OCI-LY1 (cell line): ENCODE measurements around the gene SLC26A8.

Experiments used
- H2AFZ ChIP-seq: fragments of 200-600 bp; sonication (generic), shearing (Covaris generic); 2 replicates; pipeline ENCODE4 v1.6.0; 2014; ENCODE audit warnings: antibody characterized with exemption, mild to moderate bottlenecking, low read length
- H3F3A ChIP-seq: fragments of 200-600 bp; sonication (generic), shearing (Covaris generic); 2 replicates; pipeline ENCODE4 v1.6.0; 2014; ENCODE audit warnings: mild to moderate bottlenecking, antibody characterized with exemption, low read length, moderate library complexity; ENCODE audit not compliant: insufficient read depth
- H3K27ac ChIP-seq: fragments of 200-600 bp; sonication (generic); 2 replicates; pipeline ENCODE4 v1.5.1; 2014; ENCODE audit warnings: low read length, mixed run types, mild to moderate bottlenecking, low read depth; ENCODE audit not compliant: poor library complexity, severe bottlenecking
- H3K27me3 ChIP-seq: fragments of 200-600 bp; sonication (generic); 2 replicates; pipeline ENCODE4 v1.6.0; 2014; ENCODE audit warnings: antibody characterized with exemption, mild to moderate bottlenecking, low read length, moderate library complexity; ENCODE audit not compliant: insufficient read depth
- H3K36me3 ChIP-seq: fragments of 200-600 bp; sonication (generic); 2 replicates; pipeline ENCODE4 v1.6.1; 2014; ENCODE audit warnings: mild to moderate bottlenecking, antibody characterized with exemption, low read length, moderate library complexity, mixed read lengths; ENCODE audit not compliant: insufficient read depth
- H3K4me1 ChIP-seq: fragments of 200-600 bp; sonication (generic); 2 replicates; pipeline ENCODE4 v1.5.1; 2014; ENCODE audit warnings: mild to moderate bottlenecking, low read length, moderate library complexity; ENCODE audit not compliant: insufficient read depth, severe bottlenecking
- H3K4me2 ChIP-seq: fragments of 200-600 bp; sonication (generic), shearing (Covaris generic); 2 replicates; pipeline ENCODE4 v1.6.1; 2014; ENCODE audit warnings: low read length
- H3K4me3 ChIP-seq: fragments of 200-600 bp; sonication (generic); 2 replicates; pipeline ENCODE4 v1.5.1; 2014; ENCODE audit warnings: low read length, low read depth, mild to moderate bottlenecking, mixed read lengths; ENCODE audit not compliant: poor library complexity, severe bottlenecking
- H3K79me2 ChIP-seq: fragments of 200-600 bp; shearing (Covaris generic); 2 replicates; pipeline ENCODE4 v1.6.1; 2016; ENCODE audit warnings: mixed run types, low read length, mixed read lengths; ENCODE audit not compliant: insufficient read depth
- H3K9ac ChIP-seq: fragments of 200-600 bp; sonication (generic), shearing (Covaris generic); 2 replicates; pipeline ENCODE4 v1.6.1; 2014; ENCODE audit warnings: mild to moderate bottlenecking, low read length, mixed read lengths
- H3K9me2 ChIP-seq: fragments of 200-600 bp; sonication (generic), shearing (Covaris generic); 2 replicates; pipeline ENCODE4 v1.6.1; 2014; ENCODE audit warnings: low read depth, mild to moderate bottlenecking, low read length, mixed read lengths
- H3K9me3 ChIP-seq: fragments of 200-600 bp; shearing (Covaris generic); 2 replicates; pipeline ENCODE4 v1.6.1; 2014; ENCODE audit warnings: low read length, mixed read lengths
- H4K20me1 ChIP-seq: fragments of 200-600 bp; sonication (generic), shearing (Covaris generic); 2 replicates; pipeline ENCODE4 v1.6.0; 2016; ENCODE audit warnings: mild to moderate bottlenecking, low read length; ENCODE audit not compliant: insufficient read depth
- CTCF ChIP-seq: fragments of 200-600 bp; sonication (generic), shearing (Covaris generic); IDR thresholded peaks from 2 replicates; pipeline ENCODE4 v1.5.1; 2017; ENCODE audit warnings: mild to moderate bottlenecking, antibody characterized with exemption, low read length, moderate library complexity, mixed read lengths
- EZH2 ChIP-seq: fragments of 200-600 bp; sonication (generic), shearing (Covaris generic); IDR thresholded peaks from 2 replicates; pipeline ENCODE4 v1.8.0; 2017; ENCODE audit warnings: borderline replicate concordance, mixed run types, mild to moderate bottlenecking, antibody characterized with exemption, low read length, moderate library complexity, mixed read lengths

SLC26A8 gene

GRCh38 chr6:35955970-35956369 is 68.5 kb downstream of the SLC26A8 start:
- Histone ChIP-seq H3K27me3 (no peaks in the 10 kb centered on the region; the same call in 1 of the 2 replicates), H3F3A (no peaks in the 10 kb centered on the region), H3K27ac (no peak overlapping the region), H3K4me2 (no peak overlapping the region), H3K9ac (no peak overlapping the region), H3K79me2 (no peaks in the 10 kb centered on the region), H3K9me2 (no peaks in the 10 kb centered on the region), H3K9me3 (no peaks in the 10 kb centered on the region), H3K36me3 (no peaks in the 10 kb centered on the region), H2AFZ (no peak overlapping the region), H3K4me1 (peaks cover 6% of the 10 kb centered on the region), H3K4me3 (no peak overlapping the region), H4K20me1 (no peaks in the 10 kb centered on the region)
- TF ChIP-seq EZH2 (no peak), CTCF (peak; percentile 35)

GRCh38 chr6:35955521-35955920 is 68.9 kb downstream of the SLC26A8 start:
- H3K79me2 ChIP-seq, result no peaks in the 10 kb centered on the region
- H3K4me2 ChIP-seq, result no peak overlapping the region
- H3F3A ChIP-seq, result no peaks in the 10 kb centered on the region
- H4K20me1 ChIP-seq, result no peaks in the 10 kb centered on the region
- H3K27ac ChIP-seq, result no peak overlapping the region
- TF ChIP-seq CTCF (no peak), EZH2 (no peak)
- peaks cover 6% of the 10 kb centered on the region for H3K4me1 ChIP-seq
- H3K4me3 ChIP-seq, result no peak overlapping the region
- H3K36me3 ChIP-seq, result no peaks in the 10 kb centered on the region
- no peaks in the 10 kb centered on the region for H3K9me2 ChIP-seq
- H2AFZ ChIP-seq, result no peak overlapping the region
- no peaks in the 10 kb centered on the region for H3K9me3 ChIP-seq
- no peaks in the 10 kb centered on the region; the same call in 1 of the 2 replicates for H3K27me3 ChIP-seq
- H3K9ac ChIP-seq, result no peak overlapping the region

- no peaks in the 10 kb centered on the region for H3F3A ChIP-seq
- H3K4me1 ChIP-seq, result peaks cover 6% of the 10 kb centered on the region
- no peak overlapping the region for H3K4me2 ChIP-seq
- H3K9ac ChIP-seq, result no peak overlapping the region
- H4K20me1 ChIP-seq, result no peaks in the 10 kb centered on the region
- no peaks in the 10 kb centered on the region for H3K9me2 ChIP-seq
- no peak overlapping the region for H3K27ac ChIP-seq
- no peak for TF ChIP-seq CTCF
- TF ChIP-seq EZH2, result no peak
- no peaks in the 10 kb centered on the region for H3K36me3 ChIP-seq
- H3K4me3 ChIP-seq, result no peak overlapping the region
- no peaks in the 10 kb centered on the region for H3K9me3 ChIP-seq
- no peak overlapping the region for H2AFZ ChIP-seq
- no peaks in the 10 kb centered on the region; the same call in 1 of the 2 replicates for H3K27me3 ChIP-seq
- no peaks in the 10 kb centered on the region for H3K79me2 ChIP-seq
Measured at GRCh38 chr6:35955071-35955470, 69.4 kb downstream of the SLC26A8 start.
